MCF 10A (cell line): ENCODE results near the gene GPC6. TPM values are rescaled to one million over a fixed set of nuclear protein-coding genes. Genes with fewer than 3 reads are reported as not detected.

ENCODE experiments used
- BruUV-seq: library from RNA; stranded (reverse); fragments of 400-500 nt; replicated peaks from 2 replicates; lab custom pipeline; 2021; lab: Mats Ljungman, UMichigan
- CTCF ChIA-PET: fragments of 300-600 bp; sonication (Branson Sonifier 250); formaldehyde crosslinking; extraction: SDS; loops from one replicate; lab custom pipeline; 2021; ENCODE audit warnings: antibody characterized with exemption, inconsistent platforms; lab: Yijun Ruan, JAX
- POLR2A ChIA-PET: fragments of 300-600, 350-650 bp; sonication (Branson Sonifier 250); formaldehyde crosslinking; extraction: SDS; loops from one replicate; lab custom pipeline; 2020; ENCODE audit warnings: antibody characterized with exemption, inconsistent platforms; lab: Yijun Ruan, JAX
- DNase-seq: peaks from one replicate; pipeline ENCODE4 v3.0.0-alpha.2; 2018; ENCODE audit not compliant: unreplicated experiment
- H3K27ac Mint-ChIP-seq: one replicate; pipeline ENCODE4 v1.8.0; 2022; ENCODE audit warnings: mild to moderate bottlenecking, low read depth, mixed read lengths; ENCODE audit not compliant: unreplicated experiment
- H3K27me3 Mint-ChIP-seq: one replicate; pipeline ENCODE4 v1.8.0; 2022; ENCODE audit warnings: mixed read lengths; ENCODE audit not compliant: insufficient read depth, unreplicated experiment
- H3K36me3 Mint-ChIP-seq: one replicate; pipeline ENCODE4 v1.8.0; 2022; ENCODE audit warnings: mild to moderate bottlenecking, moderate library complexity, mixed read lengths; ENCODE audit not compliant: insufficient read depth, unreplicated experiment
- H3K4me1 Mint-ChIP-seq: one replicate; pipeline ENCODE4 v1.8.0; 2022; ENCODE audit warnings: mixed read lengths; ENCODE audit not compliant: insufficient read depth, unreplicated experiment
- H3K4me3 Mint-ChIP-seq: one replicate; pipeline ENCODE4 v1.8.0; 2022; ENCODE audit warnings: mild to moderate bottlenecking, moderate library complexity, mixed read lengths; ENCODE audit not compliant: unreplicated experiment
- H3K9me3 Mint-ChIP-seq: one replicate; pipeline ENCODE4 v1.8.0; 2022; ENCODE audit warnings: mixed read lengths; ENCODE audit not compliant: unreplicated experiment
- CTCF ChIP-seq: fragments of 200-600 bp; IDR thresholded peaks from one replicate; pipeline ENCODE4 v1.8.0; 2022; ENCODE audit warnings: antibody characterized with exemption, mild to moderate bottlenecking; ENCODE audit not compliant: unreplicated experiment
- intact Hi-C: fragments of 100-400 bp; cut with micrococcal nuclease; formaldehyde crosslinking; loops from 2 replicates; pipeline ENCODE4 v1.14.1; 2022
- total RNA-seq: library from RNA; stranded (reverse); gene quantifications from 2 replicates; pipeline ENCODE4 v1.2.3, GENCODE V29; 2022

GPC6 gene
- total RNA-seq, 1 experiment from 2014 or later, result 8.4 TPM

- Mint-ChIP-seq H3K36me3 (no peaks in the 10 kb centered on the region), H3K27me3 (no peaks in the 10 kb centered on the region), H3K27ac (no peak overlapping the region), H3K9me3 (no peaks in the 10 kb centered on the region), H3K4me1 (peaks cover 6% of the 10 kb centered on the region), H3K4me3 (no peak overlapping the region)
- DNase-seq, result no peak
- ChIA-PET POLR2A (no interaction called here), CTCF (no interaction called here)
- TF ChIP-seq CTCF, result no peak
- intact Hi-C loops, result no loop called here
- BruUV-seq, result no TSS peak
Observed at GRCh38 chr13:94263038-94263437, 1036.4 kb downstream of the GPC6 start.

- BruUV-seq, result no TSS peak
- no peak for TF ChIP-seq CTCF
- intact Hi-C loops, result no loop called here
- no peaks in the 10 kb centered on the region for H3K9me3 Mint-ChIP-seq
- ChIA-PET CTCF (no interaction called here), POLR2A (no interaction called here)
- no peak overlapping the region for H3K4me3 Mint-ChIP-seq
- DNase-seq, result no peak
- no peaks in the 10 kb centered on the region for H3K27me3 Mint-ChIP-seq
- peaks cover 14% of the 10 kb centered on the region for H3K4me1 Mint-ChIP-seq
- H3K36me3 Mint-ChIP-seq, result no peaks in the 10 kb centered on the region
- no peak overlapping the region for H3K27ac Mint-ChIP-seq
Observed at GRCh38 chr13:94267581-94268366, 1041.2 kb downstream of the GPC6 start.

- no peaks in the 10 kb centered on the region for H3K36me3 Mint-ChIP-seq
- H3K27ac Mint-ChIP-seq, result no peak overlapping the region
- BruUV-seq, result no TSS peak
- no peak for DNase-seq
- H3K9me3 Mint-ChIP-seq, result no peaks in the 10 kb centered on the region
- TF ChIP-seq CTCF, result no peak
- intact Hi-C loops, result no loop called here
- POLR2A ChIA-PET, result interaction anchor here (0.5 kb wide), 1 partner anchor 135 kb away, joined by 6 read pairs; no protein-coding TSS in a partner anchor
- peaks cover 14% of the 10 kb centered on the region for H3K4me1 Mint-ChIP-seq
- CTCF ChIA-PET, result no interaction called here
- H3K4me3 Mint-ChIP-seq, result no peak overlapping the region
- no peaks in the 10 kb centered on the region for H3K27me3 Mint-ChIP-seq
Observed at GRCh38 chr13:94268661-94269060, 1042.1 kb downstream of the GPC6 start.

GRCh38 chr13:94269557-94269956 is 1043.0 kb downstream of the GPC6 start:
- H3K4me3 Mint-ChIP-seq, result no peak overlapping the region
- no peaks in the 10 kb centered on the region for H3K27me3 Mint-ChIP-seq
- TF ChIP-seq CTCF, result no peak
- H3K4me1 Mint-ChIP-seq, result peaks cover 14% of the 10 kb centered on the region
- BruUV-seq, result no TSS peak
- no peak for DNase-seq
- H3K27ac Mint-ChIP-seq, result no peak overlapping the region
- no peaks in the 10 kb centered on the region for H3K9me3 Mint-ChIP-seq
- ChIA-PET POLR2A (interaction anchor here (0.5 to 0.9 kb wide), 2 partner anchors 35 to 136 kb away, joined by 3 to 6 read pairs; no protein-coding TSS in a partner anchor), CTCF (interaction anchor here (0.7 kb wide), 1 partner anchor 583 kb away, joined by 3 read pairs; no protein-coding TSS in a partner anchor)
- intact Hi-C loops, result no loop called here
- no peaks in the 10 kb centered on the region for H3K36me3 Mint-ChIP-seq
